HG03025 (cell line): Measurements from ENCODE around the gene WASF1.

Source experiments
- ATAC-seq: cut with Tn5 transposase; IDR thresholded peaks from one replicate; pipeline ENCODE4 v1.9.1; 2021; ENCODE audit warnings: mild to moderate bottlenecking, moderate library complexity; ENCODE audit not compliant: unreplicated experiment, low FRiP score

WASF1 gene

DNA sequence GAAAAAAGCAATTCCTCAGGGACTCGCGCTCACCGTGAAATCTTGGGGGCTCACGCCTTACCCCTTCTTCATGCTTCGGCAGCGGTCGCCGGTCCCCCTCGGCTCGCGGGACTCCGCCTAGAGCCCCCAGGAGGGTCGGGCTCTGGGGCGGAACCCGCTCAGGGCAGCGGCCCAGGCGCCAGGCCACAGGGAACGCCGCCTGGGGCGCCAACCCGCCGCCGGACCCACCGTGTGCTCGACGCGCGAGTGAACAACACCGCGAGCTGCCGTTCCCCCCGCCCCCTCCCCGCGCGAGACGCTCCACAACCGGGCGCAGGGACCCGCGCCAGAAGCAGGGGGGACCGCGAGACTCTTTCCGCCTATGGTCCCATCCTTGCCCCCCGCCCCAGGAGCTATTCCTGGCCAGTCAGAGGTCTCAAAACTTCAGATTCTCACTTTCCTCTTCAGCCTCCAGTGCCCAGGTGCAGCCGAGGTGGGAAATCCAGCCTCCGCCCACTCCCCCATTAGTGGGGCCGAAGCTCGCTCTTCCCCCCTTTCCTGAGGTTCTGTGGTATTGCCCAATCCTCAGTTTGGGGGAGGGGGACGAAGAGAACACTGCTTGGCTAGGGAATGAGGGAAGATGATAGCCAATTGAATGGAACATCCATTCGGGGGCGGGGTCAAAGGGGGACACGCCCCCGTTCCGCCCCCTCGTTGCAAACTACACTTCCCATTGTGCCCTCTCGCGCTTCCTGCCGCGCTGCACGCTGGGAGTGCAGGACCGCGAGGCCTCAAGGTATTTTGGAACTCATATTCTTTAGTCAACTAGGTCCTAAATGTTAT is at the start of gene WASF1:
TSS of gene WASF1 (minus strand) at position 265 of the 822 bp plus-strand sequence. CDS start 52,069 bp downstream, outside the sequence.
- peak; percentile 82 for ATAC-seq

- ATAC-seq = no peak
Measured at GRCh38 chr6:110226261-110226660, 46.8 kb upstream of the WASF1 start.

GRCh38 chr6:110221738-110222137 is 42.3 kb upstream of the WASF1 start:
- ATAC-seq = no peak

- no peak for ATAC-seq
Measured at GRCh38 chr6:110217266-110217665, 37.8 kb upstream of the WASF1 start.

- ATAC-seq = no peak
Measured at GRCh38 chr6:110216140-110216539, 36.7 kb upstream of the WASF1 start.

DNA sequence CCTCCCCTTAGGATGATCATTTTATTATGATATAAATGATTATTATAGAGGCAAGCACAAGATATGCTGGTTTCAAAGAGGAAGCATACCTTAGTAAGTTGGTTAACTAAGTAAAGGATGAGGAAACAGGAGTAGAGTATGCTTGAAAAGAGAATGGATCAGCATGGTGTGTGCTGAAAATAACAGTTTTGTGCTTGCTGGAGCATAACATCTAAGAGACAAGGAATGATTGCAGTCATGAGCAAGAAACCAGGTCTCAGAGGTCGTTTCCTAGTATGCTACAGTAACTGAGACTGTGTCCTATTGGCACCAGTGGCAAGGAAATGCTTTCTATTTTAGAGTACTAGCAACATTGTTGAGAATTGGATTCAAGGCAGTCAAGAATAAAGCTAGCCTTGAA is 34.9 kb upstream of the WASF1 start:
- ATAC-seq = no peak

DNA sequence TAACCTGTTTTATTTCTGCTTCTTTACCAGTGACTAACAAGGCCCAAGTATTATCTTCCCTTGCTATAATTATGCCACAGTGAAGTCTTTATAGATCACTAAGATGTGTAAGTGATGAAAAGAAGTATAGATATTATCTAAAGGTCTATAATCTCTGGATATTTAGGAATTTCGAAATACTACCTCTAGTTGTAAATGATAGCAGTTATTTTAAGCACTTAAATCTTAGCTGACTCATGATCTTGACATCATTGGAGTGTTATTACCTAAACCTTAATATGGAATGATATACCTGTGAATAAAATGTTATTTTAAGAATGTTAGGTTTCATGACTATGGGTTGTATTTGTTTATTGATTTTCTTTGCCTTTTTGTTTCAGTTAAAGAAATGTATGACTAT is 32.3 kb upstream of the WASF1 start:
- no peak for ATAC-seq

- ATAC-seq = no peak
Measured at GRCh38 chr6:110207652-110208051, 28.2 kb upstream of the WASF1 start.

GRCh38 chr6:110201151-110201884 is 21.8 kb upstream of the WASF1 start:
- no peak for ATAC-seq

- no peak for ATAC-seq
Measured at GRCh38 chr6:110198561-110198960, 19.1 kb upstream of the WASF1 start.

DNA sequence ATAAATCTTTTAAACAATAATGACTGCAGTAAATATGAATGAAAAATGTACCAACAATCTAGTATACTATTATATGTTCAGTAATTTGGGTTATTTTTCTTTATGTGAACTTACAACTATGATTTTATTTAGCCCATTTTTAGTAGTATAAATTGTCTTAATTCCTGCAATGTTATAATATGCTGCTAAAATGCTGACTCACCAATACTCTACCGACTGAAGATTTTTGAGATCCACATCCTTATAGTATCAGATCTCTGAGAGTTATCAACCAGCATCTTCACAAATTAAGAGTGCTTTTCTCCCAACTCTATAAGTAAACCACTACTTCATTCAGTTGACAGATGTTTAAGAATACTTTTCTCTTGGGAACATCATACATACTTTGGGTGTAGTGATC is 17.4 kb upstream of the WASF1 start:
- no peak for ATAC-seq

GRCh38 chr6:110195639-110196038 is 16.2 kb upstream of the WASF1 start:
- ATAC-seq = no peak

GRCh38 chr6:110191477-110191876 is 12.0 kb upstream of the WASF1 start:
- ATAC-seq = no peak

- ATAC-seq = no peak
Measured at GRCh38 chr6:110190726-110191125, 11.3 kb upstream of the WASF1 start.

- ATAC-seq = no peak
Measured at GRCh38 chr6:110188791-110189190, 9.3 kb upstream of the WASF1 start.

- peak; percentile 69 for ATAC-seq
Measured at GRCh38 chr6:110185879-110186278, 6.4 kb upstream of the WASF1 start.

GRCh38 chr6:110183292-110183885 is 3.9 kb upstream of the WASF1 start:
- no peak for ATAC-seq

- no peak for ATAC-seq
Measured at GRCh38 chr6:110181131-110182030, 1.9 kb upstream of the WASF1 start.

DNA sequence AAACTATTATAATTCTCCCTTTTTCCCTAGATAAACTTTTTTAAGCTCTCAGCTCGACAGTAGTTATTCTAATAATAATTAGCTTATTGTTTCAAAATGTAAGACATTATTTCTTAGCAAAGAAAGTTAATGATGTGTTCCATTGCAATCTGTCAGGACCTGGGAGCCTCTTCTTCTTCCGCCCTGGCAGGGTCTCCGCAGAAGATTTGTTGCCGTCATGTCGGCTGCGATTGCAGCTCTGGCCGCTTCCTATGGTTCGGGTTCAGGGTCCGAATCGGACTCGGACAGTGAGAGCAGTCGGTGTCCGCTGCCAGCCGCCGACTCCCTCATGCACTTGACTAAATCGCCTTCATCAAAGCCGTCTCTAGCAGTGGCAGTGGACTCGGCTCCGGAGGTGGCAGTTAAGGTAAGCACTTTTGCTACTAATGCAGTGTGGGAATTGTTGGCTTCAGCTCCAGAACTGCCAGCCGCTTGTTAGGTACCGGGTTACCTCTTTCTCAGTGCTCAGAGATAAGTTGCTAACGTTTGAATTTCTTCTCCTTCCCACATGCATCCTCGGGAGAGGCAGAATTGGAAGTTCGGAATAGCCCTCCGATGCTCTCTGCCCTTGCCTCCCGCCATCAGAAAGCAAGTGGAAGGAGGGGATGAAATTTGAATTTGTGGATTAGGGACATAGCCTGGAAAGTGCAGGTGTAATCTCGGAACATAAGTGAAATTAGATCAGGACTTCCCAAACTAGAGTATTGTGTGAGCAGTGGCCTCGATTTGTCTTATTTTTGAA is 948 bp upstream of the WASF1 start, which contains the start of gene CDC40:
TSS of gene CDC40 (plus strand) at position 200 of the 781 bp plus-strand sequence. CDS start at position 218, 18 bp downstream.
- ATAC-seq = peak; percentile 47
